RKO (cell line): ENCODE results near the gene MFSD8.
A peak's percentile ranks its signal among the peaks of the same experiment; 100 is the strongest.
"Not testable (repeated sequence)": the region's sequence is repeated elsewhere in the genome, so short reads cannot be mapped to it uniquely, and the experiment has no call there.

Experiments used
- DNase-seq: peaks from one replicate; pipeline ENCODE4 v3.0.0-alpha.2; 2016; ENCODE audit warnings: low spot score

Gene MFSD8

DNA sequence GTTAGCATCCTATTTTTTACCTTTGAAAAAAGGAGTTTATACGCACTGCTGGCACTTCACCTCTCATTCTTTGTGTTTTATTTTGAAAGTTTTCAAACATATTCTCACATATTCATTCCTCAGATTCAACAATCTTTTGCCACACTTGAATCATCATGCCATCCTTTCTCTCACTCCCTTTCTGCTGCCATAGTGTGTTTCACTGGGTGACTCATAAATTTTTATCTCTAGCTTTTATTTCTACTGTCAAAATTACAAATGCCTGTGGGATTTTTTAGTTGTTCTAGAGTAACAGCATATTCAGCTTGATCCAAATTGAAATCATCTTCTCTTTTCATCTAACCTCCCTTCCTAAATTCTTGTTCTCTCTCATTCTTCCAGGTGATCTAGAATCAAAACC is 28.0 kb downstream of the MFSD8 start:
- DNase-seq, result no peak

DNA sequence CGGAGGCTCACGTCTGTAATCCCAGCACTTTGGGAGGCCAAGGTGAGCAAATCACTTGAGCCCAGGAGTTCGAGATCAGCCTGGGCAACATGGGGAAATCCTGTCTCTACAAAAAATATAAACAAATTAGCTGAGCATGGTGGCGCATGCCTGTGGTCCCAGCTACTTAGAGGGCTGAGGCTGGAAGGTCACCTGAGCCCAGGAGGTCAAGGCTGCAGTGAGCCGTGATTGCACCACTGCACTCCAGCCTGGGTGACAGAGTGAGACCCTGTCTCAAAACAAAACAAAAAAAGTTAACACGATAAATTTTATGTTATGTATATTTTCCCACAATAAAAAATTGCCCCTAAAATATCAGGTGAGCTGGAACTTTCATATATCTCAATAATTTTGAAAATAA is 33.1 kb downstream of the MFSD8 start:
- not testable (repeated sequence) for DNase-seq

DNA sequence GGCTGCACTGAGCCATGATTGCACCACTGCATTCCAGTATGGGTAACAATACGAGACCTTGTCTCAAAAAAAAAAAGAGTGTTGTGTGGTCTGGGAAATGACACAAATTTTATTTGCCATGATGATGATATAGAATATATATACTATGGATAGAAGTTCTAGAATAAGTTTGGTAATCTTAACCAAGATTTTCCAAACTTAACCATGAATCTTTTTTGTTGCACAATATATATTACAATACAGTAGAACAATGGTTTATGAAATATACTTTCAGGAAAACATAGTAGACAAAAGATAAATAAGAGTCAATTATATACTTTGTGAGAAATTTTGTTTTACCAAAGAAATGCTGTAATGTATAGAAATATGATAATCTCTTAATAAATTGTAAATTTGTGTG is 34.8 kb downstream of the MFSD8 start:
- DNase-seq, result no peak

DNA sequence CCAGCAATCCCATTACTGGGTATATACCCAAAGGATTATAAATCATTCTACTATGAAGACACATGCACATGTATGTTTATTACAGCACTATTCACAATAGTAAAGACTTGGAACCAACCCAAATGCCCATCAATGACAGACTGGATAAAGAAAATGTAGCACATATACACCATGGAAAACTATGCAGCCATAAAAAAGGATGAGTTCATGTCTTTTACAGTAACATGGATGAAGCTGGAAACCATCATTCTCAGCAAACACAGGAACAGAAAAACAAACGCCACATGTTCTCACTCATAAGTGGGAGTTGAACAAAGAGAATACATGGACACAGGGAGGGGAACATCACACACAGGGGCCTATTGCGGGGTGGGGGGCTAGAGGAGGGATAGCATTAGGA is 39.3 kb downstream of the MFSD8 start:
- not testable (repeated sequence) for DNase-seq

DNA sequence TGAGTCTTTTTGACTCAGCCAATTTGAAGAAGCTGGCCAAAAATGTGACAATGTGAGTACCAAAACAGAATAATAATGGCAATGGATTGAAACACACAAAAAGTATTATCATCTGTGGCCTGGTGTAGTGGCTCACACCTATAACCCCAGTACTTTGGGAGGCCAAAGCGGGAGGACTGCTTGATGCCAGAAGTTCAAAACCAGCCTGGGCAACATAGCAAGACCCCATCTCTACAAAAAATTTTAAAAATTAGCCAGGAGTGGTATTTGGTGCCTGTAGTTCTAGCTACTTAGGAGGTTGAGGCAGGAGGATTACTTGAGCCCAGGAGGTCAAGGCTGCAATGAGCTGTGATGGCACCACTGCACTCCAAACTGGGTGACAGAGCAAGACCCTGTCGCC is 42.7 kb downstream of the MFSD8 start:
- DNase-seq, result no peak

DNA sequence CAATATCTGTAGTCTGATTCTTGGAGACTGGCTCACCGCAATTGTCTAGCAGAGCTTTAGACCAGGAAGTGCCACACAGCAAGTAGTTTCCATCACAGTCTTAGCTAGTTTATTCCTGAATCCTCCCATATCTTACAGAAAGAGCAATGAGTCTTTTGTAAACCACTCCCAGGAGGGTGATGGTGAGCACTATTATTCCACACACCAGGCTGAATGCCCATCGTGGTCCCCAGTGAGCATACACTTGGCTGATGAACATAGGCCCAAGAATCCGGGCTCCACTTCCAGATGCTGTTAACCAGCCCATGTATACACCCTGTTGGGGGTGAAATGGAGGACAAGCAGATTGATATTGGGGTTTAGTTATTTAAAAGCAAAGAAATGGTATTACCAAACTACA is 44.5 kb downstream of the MFSD8 start:
- DNase-seq, result no peak

DNA sequence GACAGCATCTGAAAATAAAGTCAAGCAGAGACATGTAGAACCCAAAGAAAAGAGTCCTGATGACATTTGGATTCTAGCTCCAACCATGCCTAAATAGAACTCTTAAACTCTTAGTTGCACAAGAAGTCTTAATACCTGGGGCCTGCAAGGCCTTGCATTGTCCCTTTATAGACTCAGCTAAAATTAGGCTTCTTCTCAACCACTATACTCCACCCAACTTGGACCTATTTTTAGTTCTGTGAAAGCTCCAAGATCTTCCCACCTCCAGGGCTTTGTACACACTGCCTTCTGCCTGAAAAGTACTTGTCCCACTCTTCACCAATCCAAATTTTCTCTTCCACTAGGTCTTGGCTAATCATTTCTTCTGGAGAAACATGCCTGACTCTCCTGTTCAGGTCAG is 47.8 kb downstream of the MFSD8 start:
- no peak for DNase-seq

DNA sequence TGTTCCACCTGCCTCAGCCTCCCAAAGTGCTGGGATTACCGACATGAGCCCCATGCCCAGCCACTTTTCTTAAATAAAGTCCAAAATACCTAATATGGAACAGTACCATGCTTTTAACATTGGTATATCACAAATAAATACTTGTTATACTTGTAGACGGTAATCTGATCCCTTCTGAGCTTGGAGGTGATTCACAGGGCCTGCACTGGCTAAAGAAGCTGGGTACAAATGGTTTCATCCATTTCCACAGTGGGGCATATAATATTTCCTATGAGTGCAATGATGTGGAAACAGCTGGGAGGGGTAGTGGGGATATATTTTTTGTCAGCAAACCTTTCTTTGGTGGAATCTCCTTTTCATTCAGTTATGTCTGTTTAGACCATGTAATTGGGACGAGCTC is 48.5 kb downstream of the MFSD8 start:
- no peak for DNase-seq

DNA sequence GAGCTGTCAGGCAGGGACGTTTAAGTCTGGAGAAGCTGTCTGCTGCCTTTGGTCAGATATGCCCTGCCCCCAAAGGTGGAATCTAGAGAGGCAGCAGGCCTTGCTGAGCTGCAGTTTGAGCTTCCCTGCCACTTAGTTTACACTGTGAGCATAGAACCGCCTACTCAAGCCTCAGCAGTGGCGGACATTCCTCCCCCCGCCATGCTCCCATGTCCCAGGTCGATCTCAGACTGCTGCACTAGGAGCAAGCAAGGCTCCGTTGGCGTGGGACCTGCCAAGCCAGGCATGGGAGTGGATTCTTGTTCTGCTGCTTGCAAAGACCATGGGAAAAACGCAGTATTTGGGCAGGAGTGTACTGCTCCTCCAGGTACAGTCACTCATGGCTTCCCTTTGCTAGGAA is 59.9 kb downstream of the MFSD8 start:
- DNase-seq, result no peak

DNA sequence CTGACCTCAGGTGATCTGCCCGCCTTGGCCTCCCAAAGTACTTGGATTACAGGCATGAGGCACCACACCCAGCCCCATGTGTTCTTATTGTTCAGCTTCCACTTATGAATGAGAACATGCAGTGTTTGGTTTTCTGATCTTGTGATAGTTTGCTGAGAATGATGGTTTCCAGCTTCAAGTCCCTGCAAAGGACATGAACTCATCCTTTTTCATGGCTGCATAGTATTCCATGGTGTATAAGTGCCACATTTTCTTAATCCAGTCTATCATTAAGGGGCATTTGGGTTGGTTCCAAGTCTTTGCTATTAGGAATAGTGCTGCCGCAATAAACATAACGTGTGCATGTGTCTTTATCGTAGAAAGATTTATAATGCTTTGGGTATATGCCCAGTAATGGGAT is 65.3 kb downstream of the MFSD8 start:
- not testable (repeated sequence) for DNase-seq

DNA sequence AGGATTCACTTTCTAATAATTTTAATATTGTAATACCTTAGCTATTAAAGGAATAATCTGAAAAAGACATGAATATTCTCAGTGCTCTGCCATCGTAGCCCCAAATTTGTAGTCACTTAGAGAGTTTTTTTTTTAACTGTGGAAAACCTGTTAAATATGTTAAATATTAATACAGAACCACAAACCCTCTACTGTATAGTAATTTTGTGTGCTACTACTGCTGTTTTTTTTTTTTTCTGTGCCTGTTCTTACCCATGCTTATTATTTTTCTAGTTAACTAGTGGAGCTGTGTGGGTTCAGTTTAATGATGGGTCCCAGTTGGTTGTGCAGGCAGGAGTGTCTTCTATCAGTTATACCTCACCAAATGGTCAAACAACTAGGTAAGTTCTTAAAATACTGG is 68.4 kb downstream of the MFSD8 start:
- no peak for DNase-seq

DNA sequence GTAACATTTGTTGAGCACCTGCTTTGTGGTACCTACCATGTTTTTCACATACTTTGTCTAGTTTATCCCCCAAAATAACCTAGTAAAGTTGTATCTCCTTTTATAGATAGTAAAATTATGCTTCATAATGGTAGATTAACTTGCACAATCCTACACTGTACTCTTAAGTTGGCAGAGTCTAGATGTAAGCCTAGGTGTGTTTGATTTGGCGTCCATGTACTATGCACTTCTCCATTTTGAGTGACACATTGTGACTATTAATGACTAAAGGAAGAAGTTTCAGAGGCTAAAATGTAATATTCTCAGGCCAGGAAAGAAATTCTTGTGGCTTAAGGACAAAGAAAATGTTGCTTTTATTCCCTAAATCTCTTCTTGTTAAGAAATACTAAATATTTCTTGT is 68.9 kb downstream of the MFSD8 start:
- DNase-seq, result no peak

DNA sequence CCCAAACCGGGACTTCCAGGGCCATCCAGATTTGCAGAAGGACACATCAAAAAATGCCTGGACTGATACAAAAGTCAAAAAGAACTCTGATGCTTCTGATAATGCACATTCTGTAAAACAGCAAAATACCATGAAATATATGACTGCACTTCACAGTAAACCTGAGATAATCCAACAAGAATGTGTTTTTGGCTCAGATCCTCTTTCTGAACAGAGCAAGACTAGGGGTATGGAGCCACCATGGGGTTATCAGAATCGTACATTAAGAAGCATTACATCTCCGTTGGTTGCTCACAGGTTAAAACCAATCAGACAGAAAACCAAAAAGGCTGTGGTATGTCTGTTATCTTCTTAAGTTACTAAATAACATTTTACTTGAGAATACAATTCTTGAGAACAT is 75.1 kb downstream of the MFSD8 start:
- DNase-seq, result no peak

DNA sequence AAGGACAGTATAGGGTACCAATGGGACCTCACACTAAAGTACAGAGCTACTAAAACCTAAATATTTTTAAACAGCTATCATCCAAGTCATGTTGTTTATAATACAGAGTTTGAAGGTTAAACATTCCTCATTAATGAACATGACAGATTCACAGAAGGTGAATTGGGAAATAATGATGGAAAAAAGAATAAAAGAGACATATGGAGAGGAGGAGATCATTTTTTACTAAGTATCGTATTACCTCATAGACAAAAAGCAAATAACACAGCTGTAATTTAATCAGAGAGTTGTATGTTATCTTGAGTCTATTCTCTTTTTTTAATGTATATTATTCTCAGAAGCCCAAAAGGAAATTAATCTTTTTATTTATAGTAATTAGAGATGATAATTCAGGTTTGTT is 76.4 kb downstream of the MFSD8 start:
- DNase-seq, result no peak

DNA sequence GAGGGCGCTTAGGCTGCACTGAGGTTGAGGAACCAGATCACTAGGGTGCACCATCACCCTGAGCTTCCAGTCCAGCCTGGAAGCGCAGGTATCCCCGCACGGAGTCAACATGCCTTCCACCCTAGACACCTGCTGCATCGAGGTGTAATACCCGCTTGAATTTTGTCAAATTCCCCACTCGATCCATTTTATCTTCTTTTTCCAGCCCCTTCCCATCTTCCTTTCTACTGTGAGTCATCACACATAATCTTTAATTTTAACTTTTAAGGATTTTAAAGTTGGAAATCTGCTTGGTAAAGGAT is 83.5 kb downstream of the MFSD8 start:
- DNase-seq, result no peak

DNA sequence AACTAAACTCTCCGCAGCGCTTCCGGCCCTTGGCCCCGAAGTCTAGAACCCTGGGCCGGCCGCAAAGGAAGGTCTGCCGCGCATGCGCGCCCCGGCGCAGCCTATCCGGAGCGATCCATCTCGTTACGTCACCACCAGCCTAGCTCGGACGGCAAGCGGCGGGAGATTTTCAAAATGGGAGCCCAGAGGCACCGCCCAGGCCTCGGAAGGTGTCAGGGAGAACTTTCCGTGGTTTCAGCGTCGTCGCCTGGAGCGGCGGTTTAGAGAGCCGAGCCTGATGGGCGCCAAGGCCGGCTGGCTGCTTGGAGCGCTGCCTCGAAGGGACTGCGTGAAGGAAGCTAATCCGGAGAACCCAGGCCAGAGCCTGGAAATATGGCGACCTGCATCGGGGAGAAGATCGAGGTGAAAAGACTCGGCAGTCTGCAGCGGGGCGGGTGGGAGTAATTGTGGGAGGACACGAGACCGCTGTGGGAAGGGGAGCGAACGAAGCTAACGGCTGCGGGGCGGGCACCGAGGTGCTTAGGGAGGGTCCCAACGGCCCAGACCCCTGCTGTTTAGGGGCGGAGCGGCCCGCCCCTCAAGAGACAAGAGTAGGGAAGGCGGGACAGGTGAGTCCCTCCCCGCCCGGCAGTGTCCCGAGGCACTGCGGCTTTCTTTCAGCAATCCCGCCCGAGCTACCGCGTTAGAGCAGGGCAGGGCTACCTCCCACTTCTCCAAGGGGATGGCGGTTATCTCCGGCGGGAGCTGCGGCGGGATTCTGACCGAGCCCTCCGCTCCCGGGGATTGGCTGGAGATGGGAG is 84.0 kb downstream of the MFSD8 start, which contains the start of gene PLK4:
Gene PLK4 (plus strand): TSS at position 131 of the 800 bp plus-strand sequence. CDS start 242 bp downstream, at position 373.
- DNase-seq, result peak; percentile 97

DNA sequence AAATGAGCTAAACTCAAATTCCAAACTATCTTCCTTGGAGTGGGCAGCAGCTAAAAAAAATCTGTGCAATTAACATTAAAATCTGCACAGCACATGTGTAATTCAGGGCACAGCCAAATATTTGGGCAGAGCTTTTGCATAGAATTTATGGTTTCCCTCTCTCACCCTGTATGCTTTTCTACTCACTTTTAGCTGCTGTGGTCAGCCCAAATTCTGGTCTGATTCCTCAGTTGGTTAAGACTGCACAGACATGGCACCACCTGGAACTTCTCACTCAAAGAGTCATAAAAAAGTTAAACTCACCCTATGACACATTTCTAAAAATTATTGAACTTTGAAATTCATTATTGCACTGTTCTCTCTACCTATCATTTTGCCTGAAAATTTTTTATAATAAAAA is 89.2 kb downstream of the MFSD8 start:
- no peak for DNase-seq

DNA sequence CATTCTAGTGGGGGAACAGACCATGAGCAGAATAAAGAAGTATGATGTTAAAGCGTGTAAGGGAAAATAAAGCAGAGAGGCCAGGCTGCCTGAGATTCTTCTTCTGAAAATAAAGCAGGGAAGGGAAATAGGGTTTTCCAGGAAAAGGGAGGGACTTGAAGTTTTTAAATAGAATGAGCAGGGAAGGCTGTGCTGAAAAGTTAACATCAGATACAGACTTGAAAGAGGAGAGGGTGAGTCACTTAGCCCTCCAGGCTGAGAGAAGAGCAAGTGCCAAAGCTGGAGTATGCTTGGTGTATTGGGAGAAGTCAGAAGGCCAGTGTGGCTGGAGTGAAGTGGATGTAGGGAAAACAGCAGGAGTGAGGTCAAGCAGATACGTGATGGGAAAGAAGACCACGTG is 94.3 kb downstream of the MFSD8 start:
- DNase-seq, result no peak

DNA sequence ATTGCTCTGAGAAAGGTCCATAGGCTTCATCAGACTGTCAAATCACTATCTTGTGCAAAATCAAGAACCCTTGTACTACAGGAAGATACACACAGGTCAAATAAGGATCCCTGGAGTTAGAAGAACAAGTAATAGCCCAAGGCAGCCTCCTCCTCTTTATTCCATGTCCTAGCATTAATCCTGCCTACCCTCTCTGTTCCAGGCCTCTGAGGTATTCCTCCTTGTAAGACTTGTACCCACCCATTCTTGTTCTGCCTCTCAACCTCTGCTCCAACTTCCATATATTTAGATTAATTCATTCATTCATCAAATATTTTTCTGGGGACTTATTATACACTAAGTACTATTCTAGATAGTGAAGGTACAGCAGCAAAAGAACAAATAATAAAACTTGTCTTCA is 94.7 kb downstream of the MFSD8 start:
- DNase-seq, result no peak

DNA sequence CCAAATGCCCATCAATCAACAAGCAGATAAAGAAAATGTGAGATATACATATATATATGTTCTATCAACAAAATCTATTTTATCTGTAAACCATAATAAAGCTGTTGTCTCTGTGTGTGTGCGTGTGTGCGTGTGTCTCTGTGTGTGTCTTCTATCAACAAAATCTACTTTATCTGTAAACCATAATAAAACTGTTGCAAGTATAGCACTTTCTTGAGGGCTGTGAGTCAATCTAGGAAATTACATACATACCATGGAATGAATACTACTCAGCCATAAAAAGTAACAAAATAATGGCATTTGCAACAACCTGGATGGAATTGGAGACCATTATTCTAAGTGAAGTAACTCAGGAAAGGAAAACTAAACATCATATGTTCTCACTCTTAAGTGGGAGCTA is 96.8 kb downstream of the MFSD8 start:
- no peak for DNase-seq
